Measurements from ENCODE around the gene BABAM2. TPM values are rescaled to one million over a fixed set of nuclear protein-coding genes. Genes with fewer than 3 reads are reported as not detected.
A peak's percentile ranks its signal among the peaks of the same experiment; 100 is the strongest.

BABAM2 gene
- total RNA-seq, 4 donors from 2014 or later: 33.3 to 48.9 (median 37.9) TPM

DNA sequence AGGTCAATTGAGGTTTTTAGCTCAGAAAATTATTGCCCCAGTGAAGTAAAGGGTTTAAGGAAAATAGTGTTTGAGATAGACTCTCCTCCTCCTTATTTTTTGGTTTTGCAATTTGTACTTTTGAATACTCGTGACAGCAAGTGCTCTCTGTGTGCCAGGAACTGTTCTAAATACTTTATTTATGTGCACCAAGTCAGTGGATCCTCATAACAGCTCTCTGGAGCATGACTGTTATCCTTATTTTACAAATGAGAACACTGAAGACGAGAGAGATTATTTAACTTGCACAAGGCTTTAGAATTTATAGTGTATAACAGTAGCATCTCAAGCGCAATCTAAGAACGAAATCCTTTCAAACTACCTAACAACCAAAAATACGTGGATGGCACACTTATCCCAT, 24.7 kb downstream of the BABAM2 start:
- no peak for DNase-seq
- Histone ChIP-seq H3K36me3 (no peaks in the 10 kb centered on the region), H3K4me3 (no peak overlapping the region), H3K27ac (peak overlapping the region; percentile 55 to 75 (median 66)), H3K27me3 (no peaks in the 10 kb centered on the region), H3K9me3 (no peaks in the 10 kb centered on the region), H3K4me1 (peaks cover 0 to 29% (median 11%) of the 10 kb centered on the region in 4 donors)
- in situ Hi-C loops (cut with MboI; ENCODE audit: low pct_ligation_motif_present in 1 of 4, low pct_unique_long_range_greater_than_20kb in 1 of 4, low sequenced_read_pairs in 3 of 4): no loop called here
- WGBS, 2 donors (ENCODE audit: low coverage in 1 of 2): 56 to 60% methylated on average over 5 of the region's 5 CpGs
- intact Hi-C loops (cut with DNase I; ENCODE audit: low total_unique reads): no loop called here
- TF ChIP-seq POLR2AphosphoS5 (IDR thresholded peaks at IDR 0.05): peak; percentile 45 to 70 (median 64)
- TF ChIP-seq EP300 (IDR thresholded peaks at IDR 0.05; ENCODE audit: low read depth): peak; percentile 52
- TF ChIP-seq, protein P1, sequence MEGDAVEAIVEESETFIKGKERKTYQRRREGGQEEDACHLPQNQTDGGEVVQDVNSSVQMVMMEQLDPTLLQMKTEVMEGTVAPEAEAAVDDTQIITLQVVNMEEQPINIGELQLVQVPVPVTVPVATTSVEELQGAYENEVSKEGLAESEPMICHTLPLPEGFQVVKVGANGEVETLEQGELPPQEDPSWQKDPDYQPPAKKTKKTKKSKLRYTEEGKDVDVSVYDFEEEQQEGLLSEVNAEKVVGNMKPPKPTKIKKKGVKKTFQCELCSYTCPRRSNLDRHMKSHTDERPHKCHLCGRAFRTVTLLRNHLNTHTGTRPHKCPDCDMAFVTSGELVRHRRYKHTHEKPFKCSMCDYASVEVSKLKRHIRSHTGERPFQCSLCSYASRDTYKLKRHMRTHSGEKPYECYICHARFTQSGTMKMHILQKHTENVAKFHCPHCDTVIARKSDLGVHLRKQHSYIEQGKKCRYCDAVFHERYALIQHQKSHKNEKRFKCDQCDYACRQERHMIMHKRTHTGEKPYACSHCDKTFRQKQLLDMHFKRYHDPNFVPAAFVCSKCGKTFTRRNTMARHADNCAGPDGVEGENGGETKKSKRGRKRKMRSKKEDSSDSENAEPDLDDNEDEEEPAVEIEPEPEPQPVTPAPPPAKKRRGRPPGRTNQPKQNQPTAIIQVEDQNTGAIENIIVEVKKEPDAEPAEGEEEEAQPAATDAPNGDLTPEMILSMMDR (IDR thresholded peaks at IDR 0.05): no peak
- TF ChIP-seq POLR2A (IDR thresholded peaks at IDR 0.05): no peak

DNA sequence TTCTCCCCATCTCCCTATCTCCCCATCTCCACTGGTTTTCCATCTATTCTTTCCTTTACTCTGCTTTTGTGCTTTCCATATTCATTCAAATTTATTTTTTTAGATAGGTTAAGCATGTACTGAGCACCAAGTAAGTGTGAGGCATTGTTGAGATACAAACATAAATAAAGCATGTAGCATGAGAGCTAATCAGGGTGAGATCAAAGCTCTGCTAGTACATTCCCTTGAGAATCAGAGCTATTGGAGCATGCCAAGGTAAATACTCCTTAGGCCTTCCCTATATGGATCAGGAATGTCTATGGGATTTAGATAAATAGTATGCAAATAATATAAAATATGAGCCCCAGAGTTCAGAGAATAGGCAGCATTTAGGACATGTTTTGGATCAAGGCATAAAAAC, 25.3 kb downstream of the BABAM2 start:
- in situ Hi-C loops (cut with MboI; ENCODE audit: low pct_ligation_motif_present in 1 of 4, low pct_unique_long_range_greater_than_20kb in 1 of 4, low sequenced_read_pairs in 3 of 4): no loop called here
- no peak overlapping the region for H3K4me3 ChIP-seq
- H3K27ac ChIP-seq: peak overlapping the region; percentile 55 to 75 (median 66)
- H3K27me3 ChIP-seq: no peaks in the 10 kb centered on the region
- no peak for DNase-seq
- H3K4me1 ChIP-seq: peaks cover 0 to 36% (median 14%) of the 10 kb centered on the region in 4 donors
- no peak for TF ChIP-seq POLR2A (IDR thresholded peaks at IDR 0.05)
- no peak for TF ChIP-seq EP300 (IDR thresholded peaks at IDR 0.05; ENCODE audit: low read depth)
- no peak for TF ChIP-seq POLR2AphosphoS5 (IDR thresholded peaks at IDR 0.05)
- TF ChIP-seq, protein P1 (IDR thresholded peaks at IDR 0.05): no peak
- H3K36me3 ChIP-seq: no peaks in the 10 kb centered on the region
- intact Hi-C loops (cut with DNase I; ENCODE audit: low total_unique reads): no loop called here
- H3K9me3 ChIP-seq: no peaks in the 10 kb centered on the region

DNA sequence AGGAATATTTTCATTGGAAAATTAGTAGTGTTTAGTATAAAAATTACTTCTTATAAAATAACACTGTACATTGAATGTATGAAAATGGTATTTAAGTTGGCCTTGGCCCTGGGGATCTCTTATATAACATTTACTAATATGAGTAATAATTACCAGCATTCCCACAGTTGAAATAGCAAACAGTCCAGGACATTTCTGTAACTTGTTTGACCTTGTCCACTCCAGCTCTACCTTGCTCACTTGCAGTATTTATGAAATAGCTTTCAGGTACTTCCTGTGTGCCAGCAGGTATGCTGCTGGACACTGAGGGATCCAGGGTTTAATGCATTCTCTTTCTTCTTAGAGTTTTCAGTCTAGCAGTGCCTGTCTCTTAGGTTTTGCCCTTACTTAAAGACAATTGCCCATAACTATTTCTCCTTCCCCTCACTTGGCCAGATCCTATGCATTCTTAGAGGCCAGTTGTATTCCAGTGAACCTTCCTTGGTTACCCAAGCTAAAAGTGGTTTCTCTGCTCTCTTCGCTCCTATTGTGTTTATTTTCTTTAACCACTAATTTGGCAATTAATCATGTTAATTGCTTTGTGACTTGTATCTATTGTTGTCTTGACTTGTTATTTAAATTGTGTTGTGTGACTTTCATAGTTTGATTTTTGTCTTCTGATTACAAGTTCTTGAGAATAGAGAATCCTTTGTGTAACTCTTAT, 25.9 kb downstream of the BABAM2 start:
- Histone ChIP-seq H3K36me3 (no peaks in the 10 kb centered on the region), H3K27ac (peak overlapping the region; percentile 55 to 75 (median 66)), H3K4me3 (no peak overlapping the region), H3K9me3 (no peaks in the 10 kb centered on the region), H3K27me3 (no peaks in the 10 kb centered on the region), H3K4me1 (peaks cover 0 to 41% (median 15%) of the 10 kb centered on the region in 4 donors)
- TF ChIP-seq POLR2A (IDR thresholded peaks at IDR 0.05): no peak
- WGBS, 2 donors (ENCODE audit: low coverage in 1 of 2): 92% methylated on average over 1 of the region's 1 CpG
- intact Hi-C loops (cut with DNase I; ENCODE audit: low total_unique reads) (no loop called here), in situ Hi-C loops (cut with MboI; ENCODE audit: low pct_ligation_motif_present in 1 of 4, low pct_unique_long_range_greater_than_20kb in 1 of 4, low sequenced_read_pairs in 3 of 4) (no loop called here)
- no peak for DNase-seq

DNA sequence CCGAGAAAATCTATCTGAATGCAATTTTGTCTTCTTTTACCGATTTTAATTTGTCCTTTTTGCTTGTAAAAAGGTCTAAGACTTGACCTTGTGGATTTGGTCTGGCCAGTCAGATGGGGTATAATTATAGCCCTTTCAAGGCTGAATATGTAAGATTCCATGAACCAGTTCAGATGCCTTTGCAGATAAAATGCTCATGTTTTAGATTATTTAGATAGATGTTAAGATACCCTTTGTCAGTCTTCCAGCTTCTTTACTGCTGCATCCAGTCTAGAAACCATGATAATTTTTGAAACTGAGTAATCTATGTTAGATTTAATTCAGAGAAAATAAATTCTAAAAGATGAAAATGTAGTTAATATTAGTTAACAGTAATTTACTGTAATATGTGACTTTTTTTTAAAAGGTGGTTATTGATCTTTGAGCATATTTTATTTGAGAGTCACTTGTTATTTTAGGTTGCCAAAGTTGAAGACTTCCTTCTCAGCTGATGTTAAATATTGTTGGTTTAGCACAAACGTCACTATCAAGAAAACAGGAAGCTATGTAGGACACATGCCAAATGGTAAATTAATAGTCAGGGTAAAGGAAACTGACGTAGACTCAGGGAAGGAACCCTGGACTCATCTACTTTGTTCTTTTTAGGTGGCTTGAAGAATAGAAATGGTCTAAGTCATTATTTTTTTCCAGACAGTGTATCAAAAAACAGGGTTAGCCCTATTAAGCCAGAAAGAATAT, 29.8 kb downstream of the BABAM2 start:
- H3K4me3 ChIP-seq: no peak overlapping the region
- intact Hi-C loops (cut with DNase I; ENCODE audit: low total_unique reads) (no loop called here), in situ Hi-C loops (cut with MboI; ENCODE audit: low pct_ligation_motif_present in 1 of 4, low pct_unique_long_range_greater_than_20kb in 1 of 4, low sequenced_read_pairs in 3 of 4) (no loop called here)
- H3K4me1 ChIP-seq: peaks cover 0 to 46% (median 26%) of the 10 kb centered on the region in 4 donors
- TF ChIP-seq POLR2AphosphoS5 (IDR thresholded peaks at IDR 0.05): peak in 1 of 3 donors; percentile 13
- TF ChIP-seq, protein P1 (IDR thresholded peaks at IDR 0.05): no peak
- H3K36me3 ChIP-seq: no peaks in the 10 kb centered on the region
- DNase-seq: no peak
- no peaks in the 10 kb centered on the region for H3K27me3 ChIP-seq
- peak overlapping the region in 2 of 4 donors; percentile 41 to 53 for H3K27ac ChIP-seq
- WGBS, 2 donors (ENCODE audit: low coverage in 1 of 2): 28 to 44% methylated on average over 4 of the region's 4 CpGs
- no peaks in the 10 kb centered on the region for H3K9me3 ChIP-seq

All from transverse colon (tissue), 4 donors.